Psoas muscle (tissue), 8 donors: ENCODE data around the gene NUAK2. TPM values are rescaled to one million over a fixed set of nuclear protein-coding genes. Genes with fewer than 3 reads are reported as not detected.
A peak's percentile ranks its signal among the peaks of the same experiment; 100 is the strongest.

Experiments
- ATAC-seq, 4 donors: fragments of 200-7000 bp; cut with Tn5 transposase; one replicate each; pipeline ENCODE4 v1.9.1; 2020; ENCODE audit warnings: moderate library complexity in 3 of 4, mild to moderate bottlenecking in 2 of 4
- DNase-seq, 2 donors: peaks; one replicate each; pipeline ENCODE4 v3.0.0-alpha.2; 2020
- H3K27ac ChIP-seq: fragments of 200-600 bp; one replicate; pipeline ENCODE4 v1.8.0; 2022
- H3K27me3 ChIP-seq, 3 donors: fragments of 200-600 bp in 1 of 3; one replicate each; pipeline versions ENCODE4 v1.6.1 to v1.8.0; 2013 to 2022; ENCODE audit warnings: low read length in 2 of 3, mild to moderate bottlenecking in 2 of 3, moderate library complexity in 1 of 3; ENCODE audit not compliant: insufficient read depth in 3 of 3
- H3K36me3 ChIP-seq, 2 donors: fragments of 200-600 bp in 1 of 2; one replicate each; pipeline versions ENCODE4 v1.6.1 to v1.8.0; 2013 to 2022; ENCODE audit warnings: low read depth in 1 of 2, mild to moderate bottlenecking in 1 of 2, moderate library complexity in 1 of 2; ENCODE audit not compliant: insufficient read depth in 1 of 2
- H3K4me1 ChIP-seq: fragments of 200-600 bp; one replicate; pipeline ENCODE4 v1.8.0; 2022
- H3K4me3 ChIP-seq: fragments of 200-600 bp; one replicate; pipeline ENCODE4 v1.8.0; 2022; ENCODE audit warnings: mild to moderate bottlenecking
- H3K9me3 ChIP-seq: fragments of 200-600 bp; one replicate; pipeline ENCODE4 v1.8.0; 2022
- WGBS, 3 donors: extraction: QIAGEN DNeasy Blood & Tissue Kit; methylation state at CpG; one replicate each; pipeline versions ENCODE4 v1.1.6 to v1.1.7; 2013; 5-methylcytosine and 5-hydroxymethylcytosine counted together
- intact Hi-C, 2 donors: fragments of 100-400 bp; cut with DNase I; formaldehyde crosslinking; loops; one replicate each; pipeline versions ENCODE4 v1.11.0 to v1.14.2; 2022
- polyA plus RNA-seq, 3 donors: library from polyadenylated mRNA; stranded (reverse); fragments of 200-250 nt; gene quantifications; one replicate each; pipeline ENCODE4 v1.2.3, GENCODE V29; 2013
- total RNA-seq, 4 donors: library from RNA; stranded (reverse); fragmentation: NEBNext Ultra II Directional in 2 of 4; extraction: Animal tissue kit (Norgen Biotek cat#: 25700) in 2 of 4; gene quantifications; one replicate each; pipeline versions ENCODE4 v1.2.1 to v1.2.4, GENCODE V29; 2021 to 2023
- TF ChIP-seq, protein P1 (sequence below): fragments of 200-600 bp; IDR thresholded peaks from one replicate; pipeline ENCODE4 v1.8.0; 2022; ENCODE audit warnings: antibody characterized with exemption
- donor health status: healthy with polysubstance abuse.
- donor health status: DM: no; HTN: no; CAD: no; lungs with moderate emphysema.
- donor health status: Bipolar disorder and iron deficiency.
- donor health status: healthy.
- donor health status: DM: yes; HTN: yes; CAD: no.
- donor health status: DM: no; HTN: no; CAD: no.
- donor health status: DM: no; HTN: no; CAD: no.
- donor health status: DM: yes; HTN: yes; CAD: no.

Gene NUAK2
- total and polyA plus RNA-seq, 7 donors, result 0.20 to 1.3 (median 0.55) TPM

DNA sequence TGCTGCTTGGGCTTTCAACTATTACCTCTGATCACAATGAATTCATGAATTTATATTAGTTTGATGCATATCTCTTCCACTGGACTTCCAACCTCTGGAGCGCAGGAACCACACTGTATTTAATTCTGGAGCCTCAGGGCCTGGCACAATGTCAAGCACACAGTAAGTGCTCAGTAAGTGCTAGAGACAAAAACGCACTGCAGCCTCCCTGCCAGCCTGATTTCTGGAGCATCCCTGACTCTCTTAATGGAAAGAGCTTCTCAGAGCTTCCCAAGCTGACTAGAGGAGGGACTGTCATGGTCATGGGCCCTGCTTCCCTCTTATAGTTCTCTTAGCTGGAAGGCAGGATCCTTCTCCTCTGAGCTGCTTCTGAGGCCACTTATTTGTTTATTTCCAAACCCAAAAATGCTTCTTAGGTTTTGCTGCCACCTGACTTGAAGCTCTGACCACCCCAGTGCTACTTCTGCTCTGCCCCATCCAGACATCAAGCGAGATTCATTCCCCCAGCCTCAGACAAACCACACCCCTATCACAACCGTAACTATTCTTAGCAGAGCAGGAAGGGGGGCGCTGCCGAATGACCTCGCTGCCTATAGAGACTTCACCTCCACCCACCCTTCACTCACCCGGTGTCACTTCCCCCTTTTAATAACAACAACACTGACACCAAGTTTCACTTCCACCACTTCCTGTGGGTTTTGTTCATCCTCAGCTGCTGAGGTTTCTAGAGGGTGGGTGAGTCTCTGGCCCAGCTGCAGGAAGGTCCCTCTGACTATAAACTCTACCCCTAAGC, 33.6 kb downstream of the NUAK2 start:
- no peak for DNase-seq
- peaks cover 19% of the 10 kb centered on the region for H3K4me1 ChIP-seq
- ATAC-seq, result no peak

DNA sequence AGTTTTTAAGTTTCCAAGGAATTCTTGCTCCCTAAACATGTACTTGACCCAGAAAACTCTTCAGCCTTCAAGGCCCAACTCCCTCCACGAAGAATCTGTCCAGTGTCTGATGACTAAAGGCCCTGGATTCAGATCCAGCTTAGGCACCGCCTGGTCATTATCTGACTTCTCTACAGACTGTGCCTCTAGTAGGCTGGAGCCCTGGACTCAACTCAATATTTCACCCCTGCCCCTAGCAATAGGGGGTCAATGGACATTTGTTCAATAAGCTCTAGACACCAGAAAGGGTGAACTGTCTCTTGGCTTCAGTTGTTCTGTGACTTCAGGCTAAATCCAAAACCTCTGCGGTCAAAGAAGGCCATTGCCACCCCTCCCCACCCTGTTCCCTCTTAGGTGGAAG, 34.5 kb downstream of the NUAK2 start:
- H3K9me3 ChIP-seq, result no peaks in the 10 kb centered on the region
- intact Hi-C loops, result no loop called here
- no peaks in the 10 kb centered on the region for H3K27me3 ChIP-seq
- H3K4me3 ChIP-seq, result no peak overlapping the region
- H3K36me3 ChIP-seq, result no peaks in the 10 kb centered on the region
- peaks cover 19% of the 10 kb centered on the region for H3K4me1 ChIP-seq
- TF ChIP-seq, protein P1, sequence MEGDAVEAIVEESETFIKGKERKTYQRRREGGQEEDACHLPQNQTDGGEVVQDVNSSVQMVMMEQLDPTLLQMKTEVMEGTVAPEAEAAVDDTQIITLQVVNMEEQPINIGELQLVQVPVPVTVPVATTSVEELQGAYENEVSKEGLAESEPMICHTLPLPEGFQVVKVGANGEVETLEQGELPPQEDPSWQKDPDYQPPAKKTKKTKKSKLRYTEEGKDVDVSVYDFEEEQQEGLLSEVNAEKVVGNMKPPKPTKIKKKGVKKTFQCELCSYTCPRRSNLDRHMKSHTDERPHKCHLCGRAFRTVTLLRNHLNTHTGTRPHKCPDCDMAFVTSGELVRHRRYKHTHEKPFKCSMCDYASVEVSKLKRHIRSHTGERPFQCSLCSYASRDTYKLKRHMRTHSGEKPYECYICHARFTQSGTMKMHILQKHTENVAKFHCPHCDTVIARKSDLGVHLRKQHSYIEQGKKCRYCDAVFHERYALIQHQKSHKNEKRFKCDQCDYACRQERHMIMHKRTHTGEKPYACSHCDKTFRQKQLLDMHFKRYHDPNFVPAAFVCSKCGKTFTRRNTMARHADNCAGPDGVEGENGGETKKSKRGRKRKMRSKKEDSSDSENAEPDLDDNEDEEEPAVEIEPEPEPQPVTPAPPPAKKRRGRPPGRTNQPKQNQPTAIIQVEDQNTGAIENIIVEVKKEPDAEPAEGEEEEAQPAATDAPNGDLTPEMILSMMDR, result no peak
- DNase-seq (no peak), ATAC-seq (no peak)
- H3K27ac ChIP-seq, result no peak overlapping the region
- 85 to 97% (median 93%) methylated on average over 3 of the region's 3 CpGs for WGBS, 3 donors

More for the DNA sequence above, 33.6 kb downstream of the NUAK2 start:
- Histone ChIP-seq H3K27me3 (no peaks in the 10 kb centered on the region), H3K9me3 (no peaks in the 10 kb centered on the region), H3K36me3 (no peaks in the 10 kb centered on the region), H3K27ac (no peak overlapping the region), H3K4me3 (no peak overlapping the region)
- TF ChIP-seq, protein P1, result no peak
- intact Hi-C loops, result no loop called here
- 59 to 61% (median 61%) methylated on average over 8 of the region's 8 CpGs for WGBS, 3 donors

DNA sequence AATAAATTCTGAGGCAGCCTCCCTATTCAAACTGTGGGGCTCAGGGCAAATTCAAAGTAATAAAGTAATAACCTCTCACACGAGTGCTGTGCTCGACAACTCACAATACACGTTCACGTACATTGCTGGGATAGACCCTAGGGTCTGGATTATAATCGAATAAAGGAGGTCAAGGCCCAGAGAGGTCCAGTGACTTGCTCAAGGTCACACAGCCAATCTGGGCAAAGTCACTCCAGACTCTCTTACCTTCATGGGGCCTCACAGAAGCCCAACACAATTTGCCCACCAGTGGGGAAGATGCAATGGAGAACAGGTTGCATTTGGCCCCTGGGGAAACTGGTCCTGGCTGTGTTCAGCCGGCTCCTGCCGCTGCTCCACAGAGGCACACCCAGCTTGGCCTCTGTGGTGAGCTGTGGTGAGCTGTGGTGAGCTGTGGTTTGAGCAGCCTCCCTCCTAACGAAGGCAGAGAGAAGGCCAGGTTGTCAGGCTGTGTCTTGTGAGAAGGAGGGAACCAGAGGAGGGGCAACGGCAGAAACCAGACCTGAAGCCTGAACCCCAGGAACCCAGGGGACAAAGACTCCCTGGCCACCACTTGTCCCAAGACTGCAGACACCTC, 35.1 kb downstream of the NUAK2 start:
- intact Hi-C loops, result no loop called here
- no peaks in the 10 kb centered on the region for H3K36me3 ChIP-seq
- H3K4me1 ChIP-seq, result peaks cover 19% of the 10 kb centered on the region
- no peaks in the 10 kb centered on the region for H3K27me3 ChIP-seq
- no peak for DNase-seq
- WGBS, 3 donors, result 89 to 96% (median 91%) methylated on average over 9 of the region's 9 CpGs
- H3K9me3 ChIP-seq, result no peaks in the 10 kb centered on the region
- H3K4me3 ChIP-seq, result no peak overlapping the region
- no peak overlapping the region for H3K27ac ChIP-seq
- no peak for ATAC-seq
- TF ChIP-seq, protein P1, result no peak

DNA sequence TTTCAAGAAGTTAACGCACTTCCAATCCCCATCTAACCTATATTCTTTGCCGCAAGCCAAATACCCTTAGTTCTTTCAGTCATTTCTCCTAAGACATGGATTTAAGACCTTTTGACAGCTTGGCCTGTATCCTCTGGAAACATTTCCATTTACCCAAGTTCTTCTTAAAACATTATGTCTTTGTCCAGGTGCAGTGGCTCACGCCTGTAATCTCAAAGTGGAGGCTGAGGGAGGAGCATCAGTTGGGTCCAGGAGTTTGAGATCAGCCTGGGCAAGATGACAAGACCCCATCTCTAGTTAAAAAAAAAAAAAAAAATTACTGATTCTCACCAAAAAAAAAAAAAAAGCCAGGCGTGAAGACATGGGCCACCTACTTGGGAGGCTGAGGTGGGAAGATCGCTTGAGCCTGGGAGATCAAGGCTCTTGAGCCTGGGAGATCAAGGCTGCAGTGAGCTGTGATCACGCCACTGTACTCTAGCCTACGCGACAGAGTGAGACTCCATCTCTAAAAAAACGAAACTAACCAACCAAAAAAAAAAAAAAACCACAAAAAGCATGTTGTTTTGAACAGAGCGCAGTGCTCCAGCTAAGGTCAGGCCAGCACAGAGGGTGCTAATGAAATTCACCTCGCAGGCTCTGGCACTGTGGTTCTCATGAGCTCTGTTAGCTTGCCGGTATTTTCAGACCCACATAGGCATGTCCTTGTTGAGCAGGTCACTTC, 36.0 kb downstream of the NUAK2 start:
- ATAC-seq (no peak), DNase-seq (no peak)
- Histone ChIP-seq H3K27me3 (no peaks in the 10 kb centered on the region), H3K36me3 (no peaks in the 10 kb centered on the region), H3K27ac (peak overlapping the region; percentile 72), H3K4me3 (no peak overlapping the region), H3K4me1 (peaks cover 19% of the 10 kb centered on the region), H3K9me3 (no peaks in the 10 kb centered on the region)
- 63 to 79% (median 64%) methylated on average over 12 of the region's 12 CpGs for WGBS, 3 donors
- intact Hi-C loops, result no loop called here
- TF ChIP-seq, protein P1, result no peak
